SK-N-SH (cell line): ENCODE results near the gene RBAK. TPM values are rescaled to one million over a fixed set of nuclear protein-coding genes. Genes with fewer than 3 reads are reported as not detected.

Source experiments
- CTCF ChIA-PET: fragments of 300-600, 350-600 bp; formaldehyde crosslinking; extraction: SDS; loops from one replicate; lab custom pipeline; 2021; lab: Yijun Ruan, JAX
- POLR2A ChIA-PET: fragments of 350-600 bp; sonication (Branson Sonifier 250); formaldehyde crosslinking; extraction: SDS; loops from one replicate; lab custom pipeline; 2020; ENCODE audit warnings: antibody characterized with exemption, inconsistent platforms; lab: Yijun Ruan, JAX
- DNase-seq: peaks from one replicate; pipeline ENCODE4 v3.0.0; 2012
- H2AFZ ChIP-seq: fragments of 200-600 bp; sonication (generic); 2 replicates; pipeline ENCODE4 v1.8.1; 2016; ENCODE audit warnings: antibody characterized with exemption, mild to moderate bottlenecking, low read depth
- H3F3A ChIP-seq: fragments of 200-600 bp; sonication (generic); replicated peaks from 2 replicates; pipeline ENCODE3; 2016; ENCODE audit warnings: antibody characterized with exemption, mild to moderate bottlenecking; ENCODE audit not compliant: insufficient read depth
- H3K27ac ChIP-seq, 2 experiments: fragments of 200-500 bp in 1 of 2; fragments of 200-600 bp in 1 of 2; sonication (Bioruptor generic) in 1 of 2; sonication (generic), shearing (Covaris generic) in 1 of 2; 2 replicates each; pipeline versions ENCODE4 v1.5.1 to v1.6.1; 2014 to 2016; ENCODE audit warnings: low read depth in 2 of 2, inconsistent platforms in 1 of 2, low read length in 1 of 2, mild to moderate bottlenecking in 1 of 2, mixed read lengths in 1 of 2
- H3K27me3 ChIP-seq: fragments of 200-600 bp; sonication (generic), shearing (Covaris generic); 2 replicates; pipeline ENCODE4 v1.6.1; 2016; ENCODE audit warnings: mixed run types; ENCODE audit not compliant: insufficient read depth
- H3K36me3 ChIP-seq, 2 experiments: fragments of 200-500 bp in 1 of 2; fragments of 200-600 bp in 1 of 2; sonication (Bioruptor generic) in 1 of 2; sonication (generic) in 1 of 2; replicated peaks in 1 of 2; 2 replicates each; pipeline versions ENCODE3 to v1.5.1; 2014 to 2016; ENCODE audit warnings: low read length in 1 of 2, mild to moderate bottlenecking in 1 of 2; ENCODE audit not compliant: insufficient read depth in 2 of 2, control insufficient read depth in 1 of 2
- H3K4me1 ChIP-seq, 2 experiments: fragments of 200-500 bp in 1 of 2; fragments of 200-600 bp in 1 of 2; sonication (Bioruptor generic) in 1 of 2; sonication (generic), shearing (Covaris generic) in 1 of 2; 2 replicates each; pipeline versions ENCODE4 v1.5.1 to v1.6.1; 2014 to 2016; ENCODE audit warnings: low read depth in 1 of 2, low read length in 1 of 2, mixed run types in 1 of 2; ENCODE audit not compliant: insufficient read depth in 2 of 2, control insufficient read depth in 1 of 2
- H3K4me2 ChIP-seq: fragments of 200-600 bp; sonication (generic), shearing (Covaris generic); 2 replicates; pipeline ENCODE4 v1.6.1; 2017; ENCODE audit warnings: mixed run types
- H3K4me3 ChIP-seq, 2 experiments: fragments of 200-500 bp in 1 of 2; fragments of 200-600 bp in 1 of 2; sonication (Bioruptor generic) in 1 of 2; sonication (generic), shearing (Covaris generic) in 1 of 2; 2 replicates each; pipeline versions ENCODE4 v1.5.1 to v1.8.1; 2014 to 2016; ENCODE audit warnings: low read depth in 2 of 2, inconsistent platforms in 1 of 2, low read length in 1 of 2, mild to moderate bottlenecking in 1 of 2, mixed read lengths in 1 of 2, moderate library complexity in 1 of 2
- H3K79me2 ChIP-seq: fragments of 200-600 bp; sonication (generic); 2 replicates; pipeline ENCODE4 v1.8.1; 2017; ENCODE audit warnings: mild to moderate bottlenecking; ENCODE audit not compliant: insufficient read depth
- H3K9ac ChIP-seq: fragments of 200-600 bp; sonication (generic); 2 replicates; pipeline ENCODE4 v1.6.1; 2017; ENCODE audit warnings: mixed run types
- H3K9me2 ChIP-seq: fragments of 200-600 bp; sonication (generic); 2 replicates; pipeline ENCODE4 v1.6.1; 2017; ENCODE audit warnings: mixed run types
- H3K9me3 ChIP-seq: fragments of 200-600 bp; sonication (generic); 2 replicates; pipeline ENCODE4 v1.6.1; 2017; ENCODE audit warnings: mixed run types, mild to moderate bottlenecking, moderate library complexity
- H4K20me1 ChIP-seq: fragments of 200-600 bp; sonication (generic); 2 replicates; pipeline ENCODE4 v1.6.1; 2017; ENCODE audit warnings: mild to moderate bottlenecking, mixed run types; ENCODE audit not compliant: insufficient read depth
- ELF1 ChIP-seq: IDR thresholded peaks from 2 replicates; pipeline ENCODE4 v1.4.0; 2012
- EP300 ChIP-seq, 2 experiments: IDR thresholded peaks; 2 replicates each; pipeline versions ENCODE4 v1.4.0 to v1.6.1; 2012; ENCODE audit warnings: borderline replicate concordance in 1 of 2, low read depth in 1 of 2, low read length in 1 of 2
- FOSL2 ChIP-seq: IDR thresholded peaks from 2 replicates; pipeline ENCODE4 v1.4.0; 2012; ENCODE audit warnings: low read depth, mild to moderate bottlenecking, moderate library complexity, borderline replicate concordance
- FOXJ3 ChIP-seq: sonication (generic); formaldehyde crosslinking; IDR thresholded peaks from 2 replicates; pipeline ENCODE4 v1.5.1; 2020; ENCODE audit warnings: mild to moderate bottlenecking, missing genetic modification reagents
- FOXM1 ChIP-seq: IDR thresholded peaks from 2 replicates; pipeline ENCODE4 v1.4.0; 2012; ENCODE audit warnings: low read depth, mild to moderate bottlenecking
- GABPA ChIP-seq: IDR thresholded peaks from 2 replicates; pipeline ENCODE4 v1.4.0; 2012; ENCODE audit warnings: low read depth, mild to moderate bottlenecking
- JUND ChIP-seq: IDR thresholded peaks from 2 replicates; pipeline ENCODE4 v1.4.0; 2012
- MEF2A ChIP-seq: IDR thresholded peaks from 2 replicates; pipeline ENCODE4 v1.4.0; 2012; ENCODE audit warnings: low read depth, borderline replicate concordance
- NFIC ChIP-seq: IDR thresholded peaks from 2 replicates; pipeline ENCODE4 v1.4.0; 2012; ENCODE audit warnings: borderline replicate concordance
- NRF1 ChIP-seq: IDR thresholded peaks from 2 replicates; pipeline ENCODE4 v1.6.1; 2012; ENCODE audit warnings: low read depth, mild to moderate bottlenecking, low read length
- POLR2AphosphoS5 ChIP-seq: IDR thresholded peaks from 2 replicates; pipeline ENCODE4 v1.6.1; 2012; ENCODE audit warnings: low read depth, low read length
- RCOR1 ChIP-seq: fragments of 150-350 bp; IDR thresholded peaks from 2 replicates; pipeline ENCODE4 v1.6.1; 2017; ENCODE audit warnings: antibody characterized with exemption, low read length
- RXRA ChIP-seq: IDR thresholded peaks from 2 replicates; pipeline ENCODE4 v1.4.0; 2012; ENCODE audit warnings: low read depth, mild to moderate bottlenecking, borderline replicate concordance
- SMC3 ChIP-seq: IDR thresholded peaks from 2 replicates; pipeline ENCODE4 v1.6.1; 2012; ENCODE audit warnings: low read depth, low read length, improper control_type of control experiment
- YY1 ChIP-seq: IDR thresholded peaks from 2 replicates; pipeline ENCODE4 v1.4.0; 2012; ENCODE audit warnings: low read depth, mild to moderate bottlenecking
- WGBS: methylation state at CpG from one replicate; pipeline ENCODE4 v1.1.6; 2017; ENCODE audit warnings: low lambda C conversion rate; 5-methylcytosine and 5-hydroxymethylcytosine counted together
- polyA plus RNA-seq, 3 experiments: library from polyadenylated mRNA; depleted of rRNA; stranded (reverse); fragments of >200 nt; gene quantifications; 2 replicates each; pipeline ENCODE4 v1.2.3, GENCODE V29; 2012
- TF ChIP-seq, protein P1 (sequence below): IDR thresholded peaks from 2 replicates; pipeline ENCODE4 v1.4.0; 2012; ENCODE audit warnings: low read depth, borderline replicate concordance
- TF ChIP-seq, protein P2 (sequence below): IDR thresholded peaks from 2 replicates; pipeline ENCODE4 v1.4.0; 2012; ENCODE audit warnings: low read depth
- TF ChIP-seq, protein P3 (sequence below): IDR thresholded peaks from 2 replicates; pipeline ENCODE4 v1.6.1; 2012; ENCODE audit warnings: mild to moderate bottlenecking, low read depth, low read length, moderate library complexity
- TF ChIP-seq, protein P4 (sequence below): IDR thresholded peaks from 2 replicates; pipeline ENCODE4 v1.4.0; 2012; ENCODE audit warnings: low read depth, borderline replicate concordance
- TF ChIP-seq, protein P5 (sequence below): fragments of 150-350 bp; IDR thresholded peaks from 2 replicates; pipeline ENCODE4 v1.6.1; 2016; ENCODE audit warnings: mild to moderate bottlenecking, low read depth, low read length
- TF ChIP-seq, protein P6 (sequence below): fragments of 150-350 bp; IDR thresholded peaks from 2 replicates; pipeline ENCODE4 v1.6.1; 2017; ENCODE audit warnings: antibody characterized with exemption, low read length, low read depth, borderline replicate concordance
- TF ChIP-seq, protein P7 (sequence below): IDR thresholded peaks from 2 replicates; pipeline ENCODE4; 2012

RBAK gene
- 2.5 and 3.7 TPM in 2 replicates for polyA plus RNA-seq (2012; rRNA removed)
- 2.6 and 3.2 TPM in 2 replicates for polyA plus RNA-seq (2012; cell fraction: cytosol; rRNA removed)
- 5.2 and 10.1 TPM in 2 replicates for polyA plus RNA-seq (2012; cell fraction: nucleus; rRNA removed)

DNA sequence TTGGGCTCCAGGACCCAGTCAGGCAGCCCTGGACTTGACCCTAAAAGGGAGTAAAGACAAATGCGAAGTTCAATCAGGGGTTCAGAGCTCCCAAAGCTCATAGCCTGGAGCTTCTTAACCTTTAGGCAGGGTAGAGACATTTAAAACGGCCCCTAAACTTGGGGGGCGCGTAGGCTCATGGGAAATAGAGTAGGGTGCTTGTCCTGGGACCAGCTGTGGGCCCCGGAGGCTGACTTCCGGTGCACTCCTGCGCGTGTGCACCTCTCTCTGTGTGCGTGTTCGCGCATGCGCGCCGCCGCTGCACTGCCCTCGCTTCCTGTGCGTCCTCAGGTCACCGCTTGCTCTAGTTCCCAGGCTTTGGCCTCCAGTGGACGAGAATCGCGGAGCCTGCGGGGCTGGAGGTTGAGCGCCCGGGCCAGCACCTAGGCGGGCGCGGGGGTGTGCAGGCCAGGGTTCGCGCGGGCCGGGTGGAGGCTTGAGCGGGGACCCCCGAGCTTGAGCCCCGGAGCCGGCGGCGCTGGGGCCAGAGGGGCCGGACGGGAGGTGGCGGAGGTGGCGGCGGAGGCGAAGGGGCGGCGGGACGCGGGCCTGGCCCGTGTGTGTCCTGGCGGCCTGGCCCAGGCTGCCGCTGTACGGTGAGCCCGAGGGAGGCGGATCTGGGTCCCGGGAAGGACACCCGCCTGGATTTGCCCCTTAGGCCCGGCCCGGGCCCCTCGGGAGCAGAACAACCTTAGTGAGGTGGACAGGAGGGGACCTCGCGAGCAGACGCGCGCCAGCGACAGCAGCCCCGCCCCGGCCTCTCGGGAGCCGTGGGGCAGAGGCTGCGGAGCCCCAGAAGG, at the start of gene RBAK:
TSS of gene RBAK (plus strand) at position 303 of the 839 bp plus-strand sequence. CDS start 2,217 bp downstream, outside the sequence.
- H3K9ac ChIP-seq, result peak within 1 kb of the TSS; percentile 97
- H3K27ac ChIP-seq, result peak within 1 kb of the TSS; percentile 82 to 84
- no peaks in the 10 kb centered on the region for H3K27me3 ChIP-seq
- DNase-seq, result peak; percentile 97
- ChIA-PET CTCF (interaction anchor here (0.9 to 1.0 kb wide), 2 partner anchors 41 to 215 kb away, joined by 3 to 4 read pairs; no protein-coding TSS in a partner anchor), POLR2A (interaction anchor here (1.5 kb wide), 1 partner anchor 9 kb away, joined by 5 read pairs; no protein-coding TSS in a partner anchor)
- H3K4me2 ChIP-seq, result peak within 1 kb of the TSS; percentile 97
- WGBS, result 2% methylated on average over 54 of the region's 69 CpGs
- no peaks in the 10 kb centered on the region for H4K20me1 ChIP-seq
- peaks cover 48% of the 10 kb centered on the region for H3K79me2 ChIP-seq
- peaks cover 5% of the 10 kb centered on the region for H3F3A ChIP-seq
- H3K4me3 ChIP-seq, result peak within 1 kb of the TSS; percentile 78 to 91
- H3K9me3 ChIP-seq, result peaks cover 9% of the 10 kb centered on the region
- H3K4me1 ChIP-seq, result peaks cover 0 to 5% of the 10 kb centered on the region in 2 experiments; a peak in 1 of 4 replicates
- peaks cover 23 to 33% of the 10 kb centered on the region in 2 experiments for H3K36me3 ChIP-seq
- H3K9me2 ChIP-seq, result no peaks in the 10 kb centered on the region
- peak within 1 kb of the TSS; percentile 100 for H2AFZ ChIP-seq
- TF ChIP-seq, protein P1, sequence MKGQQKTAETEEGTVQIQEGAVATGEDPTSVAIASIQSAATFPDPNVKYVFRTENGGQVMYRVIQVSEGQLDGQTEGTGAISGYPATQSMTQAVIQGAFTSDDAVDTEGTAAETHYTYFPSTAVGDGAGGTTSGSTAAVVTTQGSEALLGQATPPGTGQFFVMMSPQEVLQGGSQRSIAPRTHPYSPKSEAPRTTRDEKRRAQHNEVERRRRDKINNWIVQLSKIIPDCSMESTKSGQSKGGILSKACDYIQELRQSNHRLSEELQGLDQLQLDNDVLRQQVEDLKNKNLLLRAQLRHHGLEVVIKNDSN, result no peak
- no peak for TF ChIP-seq EP300 (IDR thresholded peaks at IDR 0.05; ENCODE audit: borderline replicate concordance in 1 of 2, low read depth in 1 of 2, low read length in 1 of 2)
- TF ChIP-seq, protein P2, sequence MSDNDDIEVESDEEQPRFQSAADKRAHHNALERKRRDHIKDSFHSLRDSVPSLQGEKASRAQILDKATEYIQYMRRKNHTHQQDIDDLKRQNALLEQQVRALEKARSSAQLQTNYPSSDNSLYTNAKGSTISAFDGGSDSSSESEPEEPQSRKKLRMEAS, result peak; percentile 80
- TF ChIP-seq, protein P3, sequence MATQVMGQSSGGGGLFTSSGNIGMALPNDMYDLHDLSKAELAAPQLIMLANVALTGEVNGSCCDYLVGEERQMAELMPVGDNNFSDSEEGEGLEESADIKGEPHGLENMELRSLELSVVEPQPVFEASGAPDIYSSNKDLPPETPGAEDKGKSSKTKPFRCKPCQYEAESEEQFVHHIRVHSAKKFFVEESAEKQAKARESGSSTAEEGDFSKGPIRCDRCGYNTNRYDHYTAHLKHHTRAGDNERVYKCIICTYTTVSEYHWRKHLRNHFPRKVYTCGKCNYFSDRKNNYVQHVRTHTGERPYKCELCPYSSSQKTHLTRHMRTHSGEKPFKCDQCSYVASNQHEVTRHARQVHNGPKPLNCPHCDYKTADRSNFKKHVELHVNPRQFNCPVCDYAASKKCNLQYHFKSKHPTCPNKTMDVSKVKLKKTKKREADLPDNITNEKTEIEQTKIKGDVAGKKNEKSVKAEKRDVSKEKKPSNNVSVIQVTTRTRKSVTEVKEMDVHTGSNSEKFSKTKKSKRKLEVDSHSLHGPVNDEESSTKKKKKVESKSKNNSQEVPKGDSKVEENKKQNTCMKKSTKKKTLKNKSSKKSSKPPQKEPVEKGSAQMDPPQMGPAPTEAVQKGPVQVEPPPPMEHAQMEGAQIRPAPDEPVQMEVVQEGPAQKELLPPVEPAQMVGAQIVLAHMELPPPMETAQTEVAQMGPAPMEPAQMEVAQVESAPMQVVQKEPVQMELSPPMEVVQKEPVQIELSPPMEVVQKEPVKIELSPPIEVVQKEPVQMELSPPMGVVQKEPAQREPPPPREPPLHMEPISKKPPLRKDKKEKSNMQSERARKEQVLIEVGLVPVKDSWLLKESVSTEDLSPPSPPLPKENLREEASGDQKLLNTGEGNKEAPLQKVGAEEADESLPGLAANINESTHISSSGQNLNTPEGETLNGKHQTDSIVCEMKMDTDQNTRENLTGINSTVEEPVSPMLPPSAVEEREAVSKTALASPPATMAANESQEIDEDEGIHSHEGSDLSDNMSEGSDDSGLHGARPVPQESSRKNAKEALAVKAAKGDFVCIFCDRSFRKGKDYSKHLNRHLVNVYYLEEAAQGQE, result no peak
- peak; percentile 21; the same call in 1 of the 2 replicates for TF ChIP-seq RXRA
- TF ChIP-seq YY1, result no peak
- no peak for TF ChIP-seq SMC3
- TF ChIP-seq RCOR1, result no peak
- TF ChIP-seq FOSL2, result no peak
- TF ChIP-seq, protein P4, sequence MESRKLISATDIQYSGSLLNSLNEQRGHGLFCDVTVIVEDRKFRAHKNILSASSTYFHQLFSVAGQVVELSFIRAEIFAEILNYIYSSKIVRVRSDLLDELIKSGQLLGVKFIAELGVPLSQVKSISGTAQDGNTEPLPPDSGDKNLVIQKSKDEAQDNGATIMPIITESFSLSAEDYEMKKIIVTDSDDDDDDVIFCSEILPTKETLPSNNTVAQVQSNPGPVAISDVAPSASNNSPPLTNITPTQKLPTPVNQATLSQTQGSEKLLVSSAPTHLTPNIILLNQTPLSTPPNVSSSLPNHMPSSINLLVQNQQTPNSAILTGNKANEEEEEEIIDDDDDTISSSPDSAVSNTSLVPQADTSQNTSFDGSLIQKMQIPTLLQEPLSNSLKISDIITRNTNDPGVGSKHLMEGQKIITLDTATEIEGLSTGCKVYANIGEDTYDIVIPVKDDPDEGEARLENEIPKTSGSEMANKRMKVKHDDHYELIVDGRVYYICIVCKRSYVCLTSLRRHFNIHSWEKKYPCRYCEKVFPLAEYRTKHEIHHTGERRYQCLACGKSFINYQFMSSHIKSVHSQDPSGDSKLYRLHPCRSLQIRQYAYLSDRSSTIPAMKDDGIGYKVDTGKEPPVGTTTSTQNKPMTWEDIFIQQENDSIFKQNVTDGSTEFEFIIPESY, result peak; percentile 86
- no peak for TF ChIP-seq MEF2A
- TF ChIP-seq, protein P5, sequence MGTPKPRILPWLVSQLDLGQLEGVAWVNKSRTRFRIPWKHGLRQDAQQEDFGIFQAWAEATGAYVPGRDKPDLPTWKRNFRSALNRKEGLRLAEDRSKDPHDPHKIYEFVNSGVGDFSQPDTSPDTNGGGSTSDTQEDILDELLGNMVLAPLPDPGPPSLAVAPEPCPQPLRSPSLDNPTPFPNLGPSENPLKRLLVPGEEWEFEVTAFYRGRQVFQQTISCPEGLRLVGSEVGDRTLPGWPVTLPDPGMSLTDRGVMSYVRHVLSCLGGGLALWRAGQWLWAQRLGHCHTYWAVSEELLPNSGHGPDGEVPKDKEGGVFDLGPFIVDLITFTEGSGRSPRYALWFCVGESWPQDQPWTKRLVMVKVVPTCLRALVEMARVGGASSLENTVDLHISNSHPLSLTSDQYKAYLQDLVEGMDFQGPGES, result no peak
- peak; percentile 98 for TF ChIP-seq NRF1
- TF ChIP-seq, protein P6, sequence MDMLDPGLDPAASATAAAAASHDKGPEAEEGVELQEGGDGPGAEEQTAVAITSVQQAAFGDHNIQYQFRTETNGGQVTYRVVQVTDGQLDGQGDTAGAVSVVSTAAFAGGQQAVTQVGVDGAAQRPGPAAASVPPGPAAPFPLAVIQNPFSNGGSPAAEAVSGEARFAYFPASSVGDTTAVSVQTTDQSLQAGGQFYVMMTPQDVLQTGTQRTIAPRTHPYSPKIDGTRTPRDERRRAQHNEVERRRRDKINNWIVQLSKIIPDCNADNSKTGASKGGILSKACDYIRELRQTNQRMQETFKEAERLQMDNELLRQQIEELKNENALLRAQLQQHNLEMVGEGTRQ, result no peak
- TF ChIP-seq NFIC, result no peak
- no peak for TF ChIP-seq FOXM1
- no peak for TF ChIP-seq JUND
- TF ChIP-seq ELF1, result peak; percentile 86
- TF ChIP-seq, protein P7, sequence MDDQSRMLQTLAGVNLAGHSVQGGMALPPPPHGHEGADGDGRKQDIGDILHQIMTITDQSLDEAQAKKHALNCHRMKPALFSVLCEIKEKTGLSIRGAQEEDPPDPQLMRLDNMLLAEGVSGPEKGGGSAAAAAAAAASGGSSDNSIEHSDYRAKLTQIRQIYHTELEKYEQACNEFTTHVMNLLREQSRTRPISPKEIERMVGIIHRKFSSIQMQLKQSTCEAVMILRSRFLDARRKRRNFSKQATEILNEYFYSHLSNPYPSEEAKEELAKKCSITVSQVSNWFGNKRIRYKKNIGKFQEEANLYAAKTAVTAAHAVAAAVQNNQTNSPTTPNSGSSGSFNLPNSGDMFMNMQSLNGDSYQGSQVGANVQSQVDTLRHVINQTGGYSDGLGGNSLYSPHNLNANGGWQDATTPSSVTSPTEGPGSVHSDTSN, result no peak
- peak; percentile 96 for TF ChIP-seq POLR2AphosphoS5
- no peak for TF ChIP-seq FOXJ3 (CRISPR knock-in tag)
- peak; percentile 78 for TF ChIP-seq GABPA
